GM19328 (cell line): ENCODE measurements around the gene CNTNAP2.

ENCODE experiments used
- ATAC-seq: cut with Tn5 transposase; IDR thresholded peaks from one replicate; pipeline ENCODE4 v1.9.1; 2021; ENCODE audit warnings: mild to moderate bottlenecking, moderate library complexity; ENCODE audit not compliant: unreplicated experiment

CNTNAP2 gene

GRCh38 chr7:148337995-148338747, 2221.6 kb downstream of the CNTNAP2 start:
- no peak for ATAC-seq

- ATAC-seq: no peak
Measured at GRCh38 chr7:148340438-148341280, 2224.1 kb downstream of the CNTNAP2 start.

GRCh38 chr7:148344406-148344805, 2227.8 kb downstream of the CNTNAP2 start:
- ATAC-seq: no peak

- ATAC-seq: no peak
Measured at GRCh38 chr7:148347981-148348380, 2231.4 kb downstream of the CNTNAP2 start.

GRCh38 chr7:148348466-148348865, 2231.9 kb downstream of the CNTNAP2 start:
- ATAC-seq: no peak

GRCh38 chr7:148356303-148356702, 2239.7 kb downstream of the CNTNAP2 start:
- ATAC-seq: no peak

GRCh38 chr7:148362541-148362940, 2245.9 kb downstream of the CNTNAP2 start:
- ATAC-seq: no peak

- ATAC-seq: no peak
Measured at GRCh38 chr7:148367731-148368475, 2251.3 kb downstream of the CNTNAP2 start.

- ATAC-seq: no peak
Measured at GRCh38 chr7:148368562-148368961, 2252.0 kb downstream of the CNTNAP2 start.

GRCh38 chr7:148371280-148371937, 2254.8 kb downstream of the CNTNAP2 start:
- no peak for ATAC-seq

GRCh38 chr7:148374396-148375259, 2258.0 kb downstream of the CNTNAP2 start:
- no peak for ATAC-seq

GRCh38 chr7:148379677-148380076, 2263.1 kb downstream of the CNTNAP2 start:
- ATAC-seq: no peak

GRCh38 chr7:148380596-148381419, 2264.2 kb downstream of the CNTNAP2 start:
- ATAC-seq: no peak

GRCh38 chr7:148382596-148382995, 2266.0 kb downstream of the CNTNAP2 start:
- no peak for ATAC-seq

GRCh38 chr7:148383651-148384050, 2267.1 kb downstream of the CNTNAP2 start:
- no peak for ATAC-seq

- ATAC-seq: no peak
Measured at GRCh38 chr7:148385009-148385682, 2268.5 kb downstream of the CNTNAP2 start.

- ATAC-seq: no peak
Measured at GRCh38 chr7:148390381-148390780, 2273.8 kb downstream of the CNTNAP2 start.

- no peak for ATAC-seq
Measured at GRCh38 chr7:148391591-148391990, 2275.0 kb downstream of the CNTNAP2 start.
